ENCODE data around the gene ITPR1. TPM values are rescaled to one million over a fixed set of nuclear protein-coding genes. Genes with fewer than 3 reads are reported as not detected.

The ITPR1 gene
- total RNA-seq, 3 donors from 2014 or later = 59.0 to 92.3 (median 88.9) TPM

DNA sequence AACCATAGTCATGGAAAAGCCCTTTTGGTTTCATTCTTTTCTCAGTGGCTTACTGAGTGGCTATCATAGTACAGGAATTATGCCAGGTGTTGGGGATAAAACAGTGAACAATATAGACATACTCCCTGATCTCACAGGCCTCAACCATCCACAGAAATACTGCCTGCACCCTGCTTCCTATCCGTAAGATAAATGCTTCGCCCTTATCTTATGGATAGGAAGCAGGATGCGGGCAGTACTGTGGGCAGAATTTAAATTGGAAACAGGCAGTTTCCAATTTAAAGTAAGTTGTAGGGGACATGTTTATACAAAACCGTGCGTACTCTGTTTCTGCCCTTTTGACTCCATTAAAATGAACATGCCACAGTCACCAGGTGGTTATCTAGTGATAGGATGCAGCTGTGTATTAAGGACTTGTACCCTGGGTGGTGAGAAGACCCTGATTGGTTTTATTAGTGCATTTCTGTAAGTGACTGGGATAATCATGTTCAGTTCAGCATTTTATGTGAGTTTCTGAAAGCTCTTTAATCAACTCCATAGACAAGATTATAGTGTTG, 344.3 kb downstream of the ITPR1 start:
- DNase-seq (no peak), ATAC-seq (no peak)
- Mint-ChIP-seq H3K36me3 (ENCODE audit: insufficient read depth) (peaks cover 28% of the 10 kb centered on the region), H3K9me3 (no peaks in the 10 kb centered on the region), H3K27me3 (ENCODE audit: low read depth) (no peaks in the 10 kb centered on the region), H3K4me3 (no peak overlapping the region), H3K4me1 (ENCODE audit: low read depth) (peaks cover 83% of the 10 kb centered on the region)

DNA sequence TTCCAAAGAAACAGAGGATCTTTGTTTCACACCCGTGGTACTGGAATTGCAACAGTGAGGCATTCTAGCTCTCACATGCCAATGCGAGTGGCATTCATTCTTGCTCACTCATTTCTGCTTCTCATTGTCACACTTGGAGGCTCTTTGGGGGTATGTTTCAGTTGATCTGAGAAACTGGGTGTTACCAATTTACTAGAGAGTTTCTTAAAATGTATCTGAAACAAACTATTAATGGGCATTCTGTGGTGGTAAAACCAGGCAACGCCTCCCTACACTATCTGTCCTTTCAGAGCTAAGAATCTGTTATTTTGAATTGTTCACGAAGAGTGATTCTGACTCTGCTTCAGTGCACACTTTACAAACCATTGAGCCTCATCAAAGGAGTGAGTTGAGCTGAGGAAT, 345.5 kb downstream of the ITPR1 start:
- no peaks in the 10 kb centered on the region for H3K9me3 Mint-ChIP-seq
- DNase-seq (no peak), ATAC-seq (no peak)
- no peak overlapping the region for H3K4me3 Mint-ChIP-seq
- H3K27me3 Mint-ChIP-seq (ENCODE audit: low read depth) = no peaks in the 10 kb centered on the region
- peaks cover 29% of the 10 kb centered on the region for H3K36me3 Mint-ChIP-seq (ENCODE audit: insufficient read depth)
- peaks cover 83% of the 10 kb centered on the region for H3K4me1 Mint-ChIP-seq (ENCODE audit: low read depth)

DNA sequence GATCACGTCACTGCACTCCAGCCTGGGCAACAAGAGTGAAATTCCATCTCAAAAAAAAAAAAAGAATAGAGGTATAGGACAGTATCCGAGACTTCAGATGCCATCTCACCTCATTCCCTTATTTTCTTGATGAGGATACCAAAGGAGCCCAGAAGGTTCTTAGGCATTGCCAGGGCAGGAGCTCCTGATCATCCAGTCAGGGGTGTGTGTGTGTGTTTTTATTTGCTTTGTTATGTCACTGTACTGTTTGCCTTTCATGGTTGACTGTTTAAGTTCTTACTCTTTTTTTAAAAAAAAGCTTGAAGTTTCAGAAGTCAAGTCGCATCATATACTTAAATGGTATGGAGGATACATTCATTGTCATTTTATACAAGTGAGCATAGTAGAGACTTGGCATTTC, 346.1 kb downstream of the ITPR1 start:
- H3K36me3 Mint-ChIP-seq (ENCODE audit: insufficient read depth) = peaks cover 29% of the 10 kb centered on the region
- no peak for ATAC-seq

DNA sequence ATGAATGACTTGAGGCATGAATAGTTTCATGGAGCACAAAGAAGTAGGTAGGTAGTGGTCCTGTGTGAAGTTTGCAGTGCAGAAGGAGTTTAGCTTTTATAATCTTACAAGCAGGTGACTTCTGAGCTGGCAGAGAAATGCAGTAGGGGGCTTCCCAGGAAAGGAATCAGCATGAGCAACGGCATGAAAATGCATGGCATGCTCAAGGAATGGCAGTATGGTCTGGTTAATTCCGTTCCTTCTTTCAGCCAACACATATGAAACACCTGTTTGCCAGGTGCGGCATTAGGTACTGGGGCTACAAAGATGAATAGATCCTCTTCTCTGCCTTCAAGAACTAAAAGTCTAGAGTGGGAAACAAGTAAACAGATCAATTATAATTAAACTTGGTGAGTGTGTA, 348.1 kb downstream of the ITPR1 start:
- Mint-ChIP-seq H3K4me1 (ENCODE audit: low read depth) (peaks cover 80% of the 10 kb centered on the region), H3K36me3 (ENCODE audit: insufficient read depth) (peaks cover 28% of the 10 kb centered on the region), H3K27me3 (ENCODE audit: low read depth) (no peaks in the 10 kb centered on the region), H3K4me3 (no peak overlapping the region), H3K9me3 (no peaks in the 10 kb centered on the region)
- no peak for DNase-seq
- no peak for ATAC-seq

More for the DNA sequence above, 346.1 kb downstream of the ITPR1 start:
- Mint-ChIP-seq H3K4me1 (ENCODE audit: low read depth) (peaks cover 81% of the 10 kb centered on the region), H3K4me3 (no peak overlapping the region), H3K9me3 (no peaks in the 10 kb centered on the region), H3K27me3 (ENCODE audit: low read depth) (no peaks in the 10 kb centered on the region)
- no peak for DNase-seq

DNA sequence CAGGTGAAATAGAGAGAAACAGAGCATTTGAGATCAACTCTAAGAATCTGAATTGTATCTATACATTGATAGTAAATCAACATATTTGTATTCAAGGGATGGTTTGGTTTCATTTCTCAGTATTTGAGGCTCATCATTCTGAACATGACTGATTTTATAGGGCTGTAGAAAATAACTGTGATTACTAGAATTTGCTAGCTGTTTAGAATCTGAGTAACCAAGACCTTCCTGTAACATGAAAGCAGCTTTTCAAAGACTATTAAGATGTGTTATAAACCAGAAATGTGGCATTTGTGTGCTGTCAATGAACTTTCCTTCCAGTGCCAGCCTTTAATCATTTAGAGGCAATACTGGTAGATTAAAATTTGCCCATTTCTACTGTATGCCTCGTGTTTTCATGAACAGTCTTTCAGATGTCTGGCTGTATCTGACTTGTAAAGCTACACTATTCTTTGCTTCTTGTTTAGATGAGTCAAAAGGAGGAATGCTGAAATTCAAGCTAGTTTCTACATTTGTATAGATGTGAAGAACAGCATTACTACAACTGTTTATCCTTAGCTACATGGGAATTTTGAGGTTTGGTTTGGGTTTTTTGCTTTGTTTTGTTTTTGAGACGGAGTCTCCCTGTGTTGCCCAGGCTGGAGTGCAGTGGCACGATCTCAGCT, 348.8 kb downstream of the ITPR1 start:
- no peaks in the 10 kb centered on the region for H3K9me3 Mint-ChIP-seq
- ATAC-seq (peak; percentile 52 to 57), DNase-seq (no peak)
- peaks cover 78% of the 10 kb centered on the region for H3K4me1 Mint-ChIP-seq (ENCODE audit: low read depth)
- no peak overlapping the region for H3K4me3 Mint-ChIP-seq
- no peaks in the 10 kb centered on the region for H3K27me3 Mint-ChIP-seq (ENCODE audit: low read depth)
- H3K36me3 Mint-ChIP-seq (ENCODE audit: insufficient read depth) = peaks cover 26% of the 10 kb centered on the region

DNA sequence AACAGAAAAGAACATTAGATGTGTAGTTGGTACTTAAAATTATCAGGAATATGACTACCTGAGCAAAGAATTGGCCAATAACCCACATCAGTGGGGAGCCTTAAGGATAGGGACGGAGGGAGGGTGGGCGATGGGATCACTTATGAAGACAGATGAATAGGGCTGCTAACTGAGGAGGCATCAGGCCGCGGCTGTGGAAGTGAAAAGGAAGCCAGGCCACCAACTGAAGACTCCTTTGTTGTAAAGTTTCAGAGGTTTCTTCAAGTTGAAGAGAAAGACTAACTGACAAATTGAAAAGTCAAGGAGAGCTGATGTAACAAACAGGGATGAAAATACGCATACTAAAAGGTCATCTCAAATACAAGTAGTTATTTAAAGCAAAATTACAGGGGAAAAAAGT, 350.5 kb downstream of the ITPR1 start:
- no peak overlapping the region for H3K4me3 Mint-ChIP-seq
- H3K4me1 Mint-ChIP-seq (ENCODE audit: low read depth) = peaks cover 82% of the 10 kb centered on the region
- ATAC-seq = no peak
- no peak for DNase-seq
- no peaks in the 10 kb centered on the region for H3K9me3 Mint-ChIP-seq
- H3K36me3 Mint-ChIP-seq (ENCODE audit: insufficient read depth) = peaks cover 20% of the 10 kb centered on the region
- no peaks in the 10 kb centered on the region for H3K27me3 Mint-ChIP-seq (ENCODE audit: low read depth)

DNA sequence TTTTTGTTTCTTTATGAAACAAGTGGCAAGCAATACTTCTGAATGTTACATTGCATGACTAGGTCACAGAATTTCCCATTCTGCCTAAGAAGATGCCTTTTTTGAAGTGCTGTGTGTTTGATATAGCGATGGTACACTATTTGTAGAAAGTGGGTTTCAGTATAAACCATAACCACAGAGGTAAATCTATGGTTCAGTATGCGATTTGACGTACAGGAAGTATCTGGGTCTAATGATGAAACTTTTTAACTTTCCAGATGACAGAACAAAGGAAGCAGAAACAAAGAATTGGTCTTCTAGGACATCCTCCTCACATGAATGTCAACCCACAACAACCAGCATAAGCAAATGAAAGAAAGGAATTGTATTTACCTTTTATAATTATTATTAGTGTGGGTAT, 352.7 kb downstream of the ITPR1 start:
- ATAC-seq = peak; percentile 67 to 69
- no peaks in the 10 kb centered on the region for H3K27me3 Mint-ChIP-seq (ENCODE audit: low read depth)
- H3K36me3 Mint-ChIP-seq (ENCODE audit: insufficient read depth) = peaks cover 17% of the 10 kb centered on the region
- no peak for DNase-seq
- H3K4me3 Mint-ChIP-seq = peak overlapping the region; percentile 51
- peaks cover 93% of the 10 kb centered on the region for H3K4me1 Mint-ChIP-seq (ENCODE audit: low read depth)
- no peaks in the 10 kb centered on the region for H3K9me3 Mint-ChIP-seq

DNA sequence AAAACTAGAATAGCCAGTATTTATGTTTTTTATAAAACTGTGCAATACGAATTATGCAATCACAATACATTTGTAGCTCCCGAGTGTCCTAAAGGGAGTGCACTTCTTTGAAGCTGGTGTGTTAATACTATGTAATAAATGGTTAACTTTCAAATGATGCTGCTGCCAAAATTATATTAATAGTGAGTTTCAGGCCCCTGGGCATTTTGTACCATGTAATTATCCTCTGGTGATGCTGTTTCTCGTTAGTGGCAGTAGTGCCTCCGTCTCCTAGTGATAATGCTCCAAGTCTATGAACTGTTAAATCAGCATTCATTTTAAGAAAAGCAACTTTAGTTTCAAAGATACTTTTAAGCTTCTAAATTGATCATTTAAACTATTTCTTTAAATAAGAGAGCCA, 353.4 kb downstream of the ITPR1 start:
- peaks cover 17% of the 10 kb centered on the region for H3K36me3 Mint-ChIP-seq (ENCODE audit: insufficient read depth)

DNA sequence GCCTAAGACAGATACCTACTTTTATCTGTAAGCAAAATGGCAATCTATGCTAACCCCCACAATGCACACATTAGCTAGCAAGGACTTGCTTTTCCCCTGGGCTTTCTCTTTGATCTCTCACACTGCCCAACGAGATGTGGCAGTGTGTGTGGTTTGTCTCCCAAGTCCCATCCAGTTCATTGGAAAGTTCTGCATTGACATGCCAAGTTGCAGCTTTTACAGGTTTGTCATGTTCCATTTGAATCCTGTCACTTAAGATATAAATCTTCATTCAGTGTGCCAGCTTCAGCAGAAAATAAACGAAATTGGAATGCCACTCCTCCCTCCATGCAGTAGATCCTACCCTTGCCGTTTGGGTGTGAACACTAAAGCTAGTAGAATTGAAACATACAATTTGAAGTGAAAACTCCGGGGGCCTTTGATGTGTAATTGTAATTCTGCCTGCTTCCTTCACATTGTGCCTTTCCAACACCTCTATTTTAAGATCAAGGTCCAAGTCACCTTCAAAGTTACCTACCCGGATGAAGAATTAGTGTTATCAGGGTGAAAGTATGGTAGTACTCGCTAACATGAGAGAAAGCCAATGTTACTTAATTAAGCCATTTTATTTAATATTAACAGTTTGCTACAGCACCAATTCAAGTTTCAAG, 355.2 kb downstream of the ITPR1 start:
- Mint-ChIP-seq H3K4me1 (ENCODE audit: low read depth) (peaks cover 86% of the 10 kb centered on the region), H3K4me3 (peak overlapping the region; percentile 37), H3K27me3 (ENCODE audit: low read depth) (no peaks in the 10 kb centered on the region), H3K9me3 (no peaks in the 10 kb centered on the region), H3K36me3 (ENCODE audit: insufficient read depth) (peaks cover 14% of the 10 kb centered on the region)
- ATAC-seq (no peak), DNase-seq (no peak)

More for the DNA sequence above, 353.4 kb downstream of the ITPR1 start:
- ATAC-seq = no peak
- Mint-ChIP-seq H3K9me3 (no peaks in the 10 kb centered on the region), H3K27me3 (ENCODE audit: low read depth) (no peaks in the 10 kb centered on the region), H3K4me3 (no peak overlapping the region), H3K4me1 (ENCODE audit: low read depth) (peaks cover 93% of the 10 kb centered on the region)
- DNase-seq = no peak

DNA sequence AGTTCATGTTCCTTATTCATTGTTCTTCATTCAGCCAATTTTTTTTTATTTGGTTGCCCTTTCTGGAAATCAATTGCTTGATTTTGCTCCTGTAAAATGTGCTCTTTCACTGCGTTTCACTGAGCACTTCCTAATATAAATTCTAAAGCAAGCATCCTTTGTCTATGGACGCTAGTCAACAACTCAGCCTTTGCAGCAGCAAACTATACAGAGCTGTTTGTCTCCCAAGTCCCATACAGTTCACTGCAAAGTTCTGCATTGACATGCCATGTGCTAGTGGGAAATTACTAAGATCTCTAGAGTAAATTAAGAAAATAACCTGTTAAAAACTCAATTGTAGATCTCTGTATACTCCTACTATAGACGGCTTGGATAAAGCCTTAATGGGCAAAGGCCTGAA, 356.0 kb downstream of the ITPR1 start:
- peak overlapping the region; percentile 37 for H3K4me3 Mint-ChIP-seq
- peaks cover 14% of the 10 kb centered on the region for H3K36me3 Mint-ChIP-seq (ENCODE audit: insufficient read depth)
- DNase-seq (no peak), ATAC-seq (no peak)
- no peaks in the 10 kb centered on the region for H3K27me3 Mint-ChIP-seq (ENCODE audit: low read depth)
- no peaks in the 10 kb centered on the region for H3K9me3 Mint-ChIP-seq
- peaks cover 88% of the 10 kb centered on the region for H3K4me1 Mint-ChIP-seq (ENCODE audit: low read depth)

DNA sequence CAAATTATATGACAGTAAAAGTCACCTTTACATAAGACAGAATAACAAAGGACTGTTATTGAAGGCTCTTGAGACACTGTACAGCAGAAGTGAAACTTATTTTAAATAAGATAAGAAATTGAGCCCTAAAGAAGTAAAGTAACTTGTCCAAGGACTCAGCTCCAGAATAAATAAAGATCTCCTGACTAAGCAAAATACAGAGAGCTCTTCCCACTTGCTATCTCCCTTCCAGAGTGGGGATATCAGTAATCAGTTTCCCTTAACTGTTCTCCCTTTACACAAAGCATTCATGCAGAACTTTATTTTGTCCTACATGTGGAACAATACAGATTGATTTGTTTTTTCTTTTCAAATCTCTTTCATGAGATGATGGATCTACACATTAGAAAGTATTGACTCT, 356.6 kb downstream of the ITPR1 start:
- no peaks in the 10 kb centered on the region for H3K27me3 Mint-ChIP-seq (ENCODE audit: low read depth)
- peaks cover 14% of the 10 kb centered on the region for H3K36me3 Mint-ChIP-seq (ENCODE audit: insufficient read depth)
- H3K4me1 Mint-ChIP-seq (ENCODE audit: low read depth) = peaks cover 86% of the 10 kb centered on the region
- H3K4me3 Mint-ChIP-seq = peak overlapping the region; percentile 50
- DNase-seq (no peak), ATAC-seq (no peak)
- no peaks in the 10 kb centered on the region for H3K9me3 Mint-ChIP-seq

DNA sequence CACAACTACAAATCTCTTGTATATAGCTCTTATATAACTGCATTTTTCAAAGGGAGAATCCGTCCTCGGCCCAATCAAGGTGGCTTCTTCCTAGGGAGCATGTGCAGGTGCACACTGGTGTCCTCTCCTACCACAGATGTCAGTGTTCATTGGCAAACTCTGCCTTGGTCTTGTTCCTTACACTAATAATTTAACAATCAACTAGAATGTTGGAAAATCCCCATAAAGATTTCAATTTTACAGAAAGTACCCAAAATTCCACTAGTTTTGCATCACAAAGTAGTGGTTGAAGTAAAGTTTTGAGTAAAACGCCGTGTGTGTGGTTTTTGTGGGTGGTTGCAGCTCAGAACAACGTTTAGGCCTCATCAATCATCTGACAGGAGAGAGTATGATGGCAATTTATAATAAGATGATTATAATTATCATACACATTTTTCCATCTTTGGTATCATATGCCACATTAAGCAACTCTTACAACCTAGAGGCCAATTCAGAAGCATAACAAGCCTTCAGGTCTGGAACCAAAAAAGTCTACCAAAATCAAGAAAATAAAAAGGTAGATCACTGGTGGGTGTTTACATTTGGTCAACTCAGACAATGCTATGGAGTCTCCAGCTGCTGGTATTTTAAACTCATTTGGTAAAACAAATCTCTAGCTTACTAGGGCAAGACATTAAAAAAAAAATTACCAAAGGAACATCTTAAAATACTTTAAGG, 357.2 kb downstream of the ITPR1 start:
- Mint-ChIP-seq H3K4me3 (peak overlapping the region; percentile 50), H3K9me3 (no peaks in the 10 kb centered on the region)
- peak; percentile 55 to 58 for ATAC-seq

DNA sequence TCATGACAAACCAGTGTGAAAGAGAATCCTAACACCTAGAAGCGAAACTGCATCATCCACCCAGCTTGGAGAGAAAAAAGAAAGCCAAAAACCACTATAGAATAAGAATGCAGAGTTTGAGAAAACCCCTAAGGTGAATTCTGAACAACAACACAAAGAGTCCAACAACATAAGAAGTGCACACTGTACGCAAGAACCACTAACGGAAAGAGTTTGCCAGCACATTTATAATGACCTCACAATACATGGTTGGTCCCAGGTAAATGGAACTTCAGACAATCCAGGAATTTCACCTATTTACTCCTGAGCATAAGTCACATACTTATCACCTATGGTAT, 357.7 kb downstream of the ITPR1 start:
- Mint-ChIP-seq H3K36me3 (ENCODE audit: insufficient read depth) (peaks cover 15% of the 10 kb centered on the region), H3K9me3 (peaks cover 4% of the 10 kb centered on the region), H3K4me3 (peak overlapping the region; percentile 50), H3K27me3 (ENCODE audit: low read depth) (no peaks in the 10 kb centered on the region), H3K4me1 (ENCODE audit: low read depth) (peaks cover 84% of the 10 kb centered on the region)
- ATAC-seq = peak; percentile 75 to 81
- no peak for DNase-seq

More for the DNA sequence above, 357.2 kb downstream of the ITPR1 start:
- DNase-seq = peak; percentile 31
- peaks cover 84% of the 10 kb centered on the region for H3K4me1 Mint-ChIP-seq (ENCODE audit: low read depth)
- H3K27me3 Mint-ChIP-seq (ENCODE audit: low read depth) = no peaks in the 10 kb centered on the region
- peaks cover 12% of the 10 kb centered on the region for H3K36me3 Mint-ChIP-seq (ENCODE audit: insufficient read depth)

DNA sequence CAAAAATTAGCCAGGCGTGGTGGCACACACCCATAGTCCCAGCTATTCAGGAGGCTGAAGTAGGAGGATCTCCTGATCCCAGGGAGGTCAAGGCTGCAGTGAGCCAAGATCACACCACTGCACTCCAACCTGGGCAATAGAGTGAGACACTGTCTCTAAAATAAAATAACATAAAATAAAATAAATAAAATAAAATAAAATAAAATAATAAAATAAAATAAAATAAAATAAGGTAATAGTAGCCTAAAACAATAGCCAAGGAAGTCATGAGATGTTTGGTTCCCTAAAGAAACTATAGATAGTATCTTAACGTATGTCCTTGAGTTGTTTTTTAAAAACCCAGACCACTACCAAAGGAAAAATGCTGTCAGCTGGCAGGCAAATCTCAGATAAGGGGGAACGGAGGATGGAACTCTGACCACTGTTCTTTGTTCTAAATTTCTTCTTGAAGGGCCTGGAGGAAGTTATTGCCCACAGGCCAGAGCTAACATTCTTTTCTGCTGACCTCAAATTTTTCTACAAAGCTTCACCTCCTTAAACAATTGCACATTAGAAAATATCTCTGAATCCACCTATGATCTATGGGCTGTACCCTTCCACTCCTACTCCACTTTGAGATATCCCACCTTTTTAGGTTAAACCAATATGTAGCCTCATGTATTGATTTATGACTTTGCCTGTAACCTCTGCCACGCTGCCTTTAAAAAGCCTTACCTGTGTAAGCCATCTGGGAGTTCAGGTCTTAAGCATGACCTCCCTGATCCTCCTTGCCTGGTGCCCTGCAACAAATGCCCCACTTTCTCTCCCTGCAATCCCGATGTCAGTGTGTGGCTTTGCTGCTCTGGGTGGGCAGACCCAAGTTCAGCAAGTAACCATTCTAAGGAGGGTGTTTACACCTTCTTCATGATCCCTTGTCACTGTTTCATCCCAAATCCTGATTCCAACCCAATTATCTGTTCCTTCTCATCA, 359.9 kb downstream of the ITPR1 start:
- DNase-seq (no peak), ATAC-seq (no peak)
- Mint-ChIP-seq H3K4me3 (no peak overlapping the region), H3K36me3 (ENCODE audit: insufficient read depth) (peaks cover 13% of the 10 kb centered on the region), H3K4me1 (ENCODE audit: low read depth) (peaks cover 74% of the 10 kb centered on the region), H3K27me3 (ENCODE audit: low read depth) (no peaks in the 10 kb centered on the region), H3K9me3 (peaks cover 5% of the 10 kb centered on the region)

Measured in activated T-cell treated with anti-CD3 and anti-CD28 coated beads, Interleukin-2, amount 50 U/mL, for 4 hours (primary cell).